IPS DF 6.9 (cell line): ENCODE data around the gene SNX18.

ENCODE experiments used
- DNase-seq: peaks from one replicate; pipeline ENCODE4 v3.0.0-alpha.2; 2013; ENCODE audit warnings: low read depth, low spot score
- H3K27ac ChIP-seq: one replicate; pipeline ENCODE4 v1.5.1; 2013; ENCODE audit warnings: low read length, control low read depth
- H3K27me3 ChIP-seq: 2 replicates; pipeline ENCODE4 v1.6.1; 2013; ENCODE audit warnings: mild to moderate bottlenecking, low read length; ENCODE audit not compliant: control insufficient read depth, insufficient read depth
- H3K36me3 ChIP-seq: 2 replicates; pipeline ENCODE4 v1.6.1; 2013; ENCODE audit warnings: low read length; ENCODE audit not compliant: control insufficient read depth, insufficient read depth
- H3K4me1 ChIP-seq: 2 replicates; pipeline ENCODE4 v1.6.1; 2013; ENCODE audit warnings: low read length; ENCODE audit not compliant: control insufficient read depth, insufficient read depth
- H3K4me3 ChIP-seq: 2 replicates; pipeline ENCODE4 v1.5.1; 2013; ENCODE audit warnings: mild to moderate bottlenecking, low read length
- H3K9me3 ChIP-seq: 2 replicates; pipeline ENCODE4 v1.6.1; 2013; ENCODE audit warnings: low read length, inconsistent platforms; ENCODE audit not compliant: control insufficient read depth, insufficient read depth
- WGBS: extraction: QIAGEN DNeasy Blood & Tissue Kit; methylation state at CpG from one replicate; pipeline ENCODE4 v1.1.7; 2013; ENCODE audit warnings: mixed read lengths, missing lambda C conversion rate; ENCODE audit not compliant: insufficient read length, insufficient coverage; 5-methylcytosine and 5-hydroxymethylcytosine counted together

Gene SNX18

DNA sequence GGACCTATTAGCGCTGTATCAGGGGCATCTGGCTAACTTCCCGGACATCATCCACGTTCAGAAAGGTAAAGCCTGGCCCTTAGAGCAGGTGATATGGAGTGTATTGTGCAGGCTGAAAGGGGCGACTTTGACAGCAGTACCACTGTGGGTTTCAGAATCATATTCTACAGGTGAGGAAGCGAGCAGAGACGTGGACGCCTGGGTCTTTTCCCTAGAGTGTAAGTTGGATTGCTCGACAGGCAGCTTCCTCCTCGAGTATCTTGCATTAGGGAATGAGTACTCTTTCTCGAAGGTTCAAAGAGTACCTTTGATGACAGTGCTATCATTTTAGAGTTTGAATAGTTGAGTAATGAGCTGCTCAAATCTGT lies 1.9 kb downstream of the SNX18 start:
- H3K36me3 ChIP-seq = no peaks in the 10 kb centered on the region

DNA sequence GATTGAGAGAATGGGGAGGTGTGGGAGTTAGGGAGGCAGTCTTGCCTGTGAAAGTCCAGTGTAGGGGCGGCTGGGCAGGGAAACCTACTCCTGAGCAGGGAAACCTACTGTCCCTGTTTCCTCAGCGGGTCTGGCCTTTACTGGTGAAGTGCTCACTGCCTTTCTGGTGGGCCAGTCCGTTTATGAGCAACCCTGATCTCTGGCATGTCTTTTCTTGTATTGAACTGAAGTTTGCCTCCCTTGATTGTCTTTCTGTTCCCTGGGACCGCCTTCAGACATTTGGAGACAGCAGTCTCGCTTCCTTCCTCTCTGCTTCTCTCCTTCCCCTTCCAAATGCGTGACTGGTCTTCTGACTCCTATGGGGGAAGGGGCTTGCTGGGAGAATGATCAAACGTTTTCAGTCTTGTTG lies 2.9 kb downstream of the SNX18 start:
- Histone ChIP-seq H3K9me3 (no peaks in the 10 kb centered on the region), H3K4me3 (0 out of 2 replicates have a peak overlapping the region, but pooled peaks have one; percentile 10), H3K4me1 (peaks cover 8% of the 10 kb centered on the region), H3K27me3 (no peaks in the 10 kb centered on the region; the same call in 1 of the 2 replicates), H3K27ac (no peak overlapping the region), H3K36me3 (no peaks in the 10 kb centered on the region)
- DNase-seq = no peak
- WGBS = no CpG with 5 or more reads among the region's 7 CpGs

More for the DNA sequence above, 1.9 kb downstream of the SNX18 start:
- DNase-seq = no peak
- Histone ChIP-seq H3K4me1 (peaks cover 8% of the 10 kb centered on the region), H3K27me3 (no peaks in the 10 kb centered on the region; the same call in 1 of the 2 replicates), H3K4me3 (no peak overlapping the region), H3K27ac (no peak overlapping the region), H3K9me3 (no peaks in the 10 kb centered on the region)
- no CpG with 5 or more reads among the region's 10 CpGs for WGBS

DNA sequence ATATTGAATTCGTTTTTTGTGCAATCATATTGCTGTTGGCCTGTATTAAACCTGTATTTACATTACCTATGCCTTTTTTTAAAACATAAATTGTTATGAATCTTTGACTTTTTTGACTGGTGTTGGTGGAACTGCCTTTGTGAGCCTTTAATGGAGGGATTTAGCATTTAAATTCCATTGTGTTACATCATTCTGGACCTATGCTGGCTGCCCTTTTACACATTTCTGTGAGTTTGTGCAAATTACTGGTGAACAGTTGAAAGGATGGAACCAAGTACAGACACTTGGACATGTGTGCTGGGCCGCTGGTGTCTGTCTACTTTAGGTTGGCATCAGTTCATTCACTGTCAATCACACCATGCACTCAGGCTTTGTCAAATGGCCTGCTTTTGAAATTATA lies 3.4 kb downstream of the SNX18 start:
- no peaks in the 10 kb centered on the region for H3K9me3 ChIP-seq
- H3K4me3 ChIP-seq = no peak overlapping the region
- H3K27me3 ChIP-seq = no peaks in the 10 kb centered on the region; the same call in 1 of the 2 replicates
- H3K27ac ChIP-seq = no peak overlapping the region
- H3K36me3 ChIP-seq = no peaks in the 10 kb centered on the region
- no peak for DNase-seq
- WGBS = no CpG with 5 or more reads among the region's 2 CpGs
- peaks cover 8% of the 10 kb centered on the region for H3K4me1 ChIP-seq

DNA sequence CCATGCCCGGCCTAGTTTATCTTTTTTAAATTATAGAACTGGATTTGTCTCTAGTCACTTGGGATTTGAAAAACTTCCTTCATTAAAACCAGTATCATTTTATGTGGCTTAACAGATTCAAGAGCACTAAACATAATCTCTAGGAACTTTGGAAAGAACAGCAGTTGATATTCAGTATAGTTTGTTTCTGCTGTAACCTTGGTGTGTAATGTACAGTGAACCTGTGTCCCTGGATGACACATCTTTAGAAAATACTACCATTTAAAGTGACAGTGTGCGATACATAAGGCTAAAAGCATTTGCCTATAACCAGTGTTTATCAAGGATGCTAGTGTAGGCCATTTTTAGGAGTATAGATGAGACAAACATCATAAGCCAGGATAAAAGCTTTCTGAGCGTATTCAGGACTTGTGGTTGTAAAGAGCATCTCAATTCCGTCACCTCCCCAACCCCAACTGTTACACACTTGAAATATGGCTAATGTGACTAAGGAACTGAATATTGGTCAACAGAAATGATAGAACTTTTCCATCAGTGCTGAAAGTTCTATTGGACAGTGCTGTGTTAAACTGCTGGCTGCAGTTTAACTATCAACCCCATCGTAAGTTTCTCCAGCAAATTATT lies 4.4 kb downstream of the SNX18 start:
- H3K27ac ChIP-seq = no peak overlapping the region
- no peak overlapping the region for H3K4me3 ChIP-seq
- no CpG with 5 or more reads among the region's 5 CpGs for WGBS
- H3K27me3 ChIP-seq = no peaks in the 10 kb centered on the region; the same call in 1 of the 2 replicates
- H3K4me1 ChIP-seq = peaks cover 8% of the 10 kb centered on the region
- DNase-seq = no peak
- H3K9me3 ChIP-seq = no peaks in the 10 kb centered on the region
- H3K36me3 ChIP-seq = no peaks in the 10 kb centered on the region

DNA sequence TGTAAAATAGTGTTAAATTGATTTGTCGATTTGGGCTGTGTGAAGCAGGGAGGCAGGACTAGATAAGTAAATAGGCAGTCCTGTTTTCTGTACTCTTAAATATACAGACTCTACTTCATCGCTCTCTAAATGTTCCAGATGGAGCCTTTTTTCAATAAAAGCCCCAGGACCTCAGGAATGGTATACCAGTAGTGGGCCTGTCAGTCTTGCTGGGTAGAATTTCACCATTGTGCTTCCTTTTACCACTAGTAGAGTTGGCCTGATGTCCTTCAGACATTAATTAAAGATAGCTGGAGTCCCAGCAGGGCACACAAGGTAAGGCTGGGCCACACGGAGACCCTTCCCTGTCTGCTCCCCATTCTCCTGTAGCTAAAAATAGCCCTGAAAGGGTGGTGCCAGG lies 6.0 kb downstream of the SNX18 start:
- DNase-seq = no peak
- 100% methylated on average over 1 of the region's 3 CpGs for WGBS
- H3K4me1 ChIP-seq = peaks cover 5% of the 10 kb centered on the region
- H3K27me3 ChIP-seq = no peaks in the 10 kb centered on the region; the same call in 1 of the 2 replicates
- H3K9me3 ChIP-seq = no peaks in the 10 kb centered on the region
- H3K36me3 ChIP-seq = no peaks in the 10 kb centered on the region
- no peak overlapping the region for H3K27ac ChIP-seq
- no peak overlapping the region for H3K4me3 ChIP-seq

DNA sequence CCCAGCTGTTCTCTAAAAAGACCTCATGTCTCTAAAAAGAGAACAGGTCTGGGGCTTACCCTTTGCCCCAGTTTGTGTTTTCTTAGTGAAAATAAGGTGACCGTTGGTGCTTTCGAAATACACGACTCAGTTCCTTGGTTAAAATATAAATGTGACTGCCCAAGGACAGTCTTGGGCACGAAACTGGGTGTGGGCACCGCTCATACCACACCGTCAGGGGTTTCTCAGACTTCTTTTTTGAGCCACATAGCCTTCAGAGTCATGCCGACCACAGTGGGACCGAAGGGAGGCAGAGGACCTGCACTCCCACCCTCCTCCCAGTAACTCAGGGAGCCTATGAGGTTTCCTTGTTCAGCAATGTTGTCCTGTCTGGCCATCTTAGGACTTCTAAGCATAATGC lies 6.5 kb downstream of the SNX18 start:
- no peak overlapping the region for H3K4me3 ChIP-seq

DNA sequence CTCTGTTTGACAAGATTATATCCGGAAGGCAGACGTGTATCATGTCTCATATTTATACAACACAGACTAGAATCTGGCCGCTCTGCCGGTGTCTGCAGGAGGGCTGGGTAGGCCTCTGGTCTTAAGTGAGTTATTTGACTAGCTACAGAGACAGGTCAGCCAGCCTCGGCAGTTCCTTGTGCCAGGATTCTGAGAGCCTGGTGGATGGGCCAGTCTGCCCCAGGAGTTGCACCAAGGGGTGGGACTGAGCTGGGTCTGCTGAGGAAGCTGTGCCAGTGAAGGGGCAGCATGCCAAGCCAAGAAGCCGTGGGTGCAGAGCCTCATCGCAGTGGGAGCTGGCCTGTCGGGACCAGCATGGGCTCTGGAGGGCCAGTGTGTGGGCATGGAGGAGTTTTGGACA lies 7.1 kb downstream of the SNX18 start:
- no peak overlapping the region for H3K27ac ChIP-seq
- H3K36me3 ChIP-seq = no peaks in the 10 kb centered on the region
- H3K9me3 ChIP-seq = no peaks in the 10 kb centered on the region
- no peak overlapping the region for H3K4me3 ChIP-seq
- DNase-seq = no peak
- no peaks in the 10 kb centered on the region for H3K27me3 ChIP-seq
- H3K4me1 ChIP-seq = peaks cover 1% of the 10 kb centered on the region; the same call in 1 of the 2 replicates
- WGBS = no CpG with 5 or more reads among the region's 8 CpGs

More for the DNA sequence above, 6.5 kb downstream of the SNX18 start:
- DNase-seq = no peak
- H3K27ac ChIP-seq = no peak overlapping the region
- peaks cover 1% of the 10 kb centered on the region; the same call in 1 of the 2 replicates for H3K4me1 ChIP-seq
- no CpG with 5 or more reads among the region's 8 CpGs for WGBS
- H3K27me3 ChIP-seq = no peaks in the 10 kb centered on the region
- H3K9me3 ChIP-seq = no peaks in the 10 kb centered on the region
- no peaks in the 10 kb centered on the region for H3K36me3 ChIP-seq

DNA sequence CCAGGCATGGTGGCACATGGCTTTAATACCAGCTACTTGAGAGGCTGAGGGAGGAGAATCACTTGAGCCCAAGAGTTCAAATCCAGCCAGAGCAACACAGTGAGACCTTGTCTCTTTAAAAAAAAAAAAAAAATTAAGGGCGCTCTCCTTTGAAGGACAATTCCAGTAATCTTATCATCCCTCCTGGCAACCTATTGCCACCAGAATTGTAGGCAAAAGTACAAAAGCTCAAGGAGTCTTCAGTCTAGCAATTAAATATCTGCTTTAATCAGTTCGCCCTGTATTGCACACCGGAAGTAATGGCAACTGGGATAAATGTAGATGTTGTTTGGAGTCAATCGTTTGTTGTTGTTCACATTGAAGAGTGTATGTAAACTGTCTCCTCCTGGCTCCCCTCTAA lies 7.7 kb downstream of the SNX18 start:
- Histone ChIP-seq H3K4me3 (no peak overlapping the region), H3K9me3 (no peaks in the 10 kb centered on the region), H3K27me3 (no peaks in the 10 kb centered on the region), H3K36me3 (no peaks in the 10 kb centered on the region), H3K4me1 (peaks cover 1% of the 10 kb centered on the region; the same call in 1 of the 2 replicates), H3K27ac (no peak overlapping the region)
- no CpG with 5 or more reads among the region's 4 CpGs for WGBS
- DNase-seq = no peak

DNA sequence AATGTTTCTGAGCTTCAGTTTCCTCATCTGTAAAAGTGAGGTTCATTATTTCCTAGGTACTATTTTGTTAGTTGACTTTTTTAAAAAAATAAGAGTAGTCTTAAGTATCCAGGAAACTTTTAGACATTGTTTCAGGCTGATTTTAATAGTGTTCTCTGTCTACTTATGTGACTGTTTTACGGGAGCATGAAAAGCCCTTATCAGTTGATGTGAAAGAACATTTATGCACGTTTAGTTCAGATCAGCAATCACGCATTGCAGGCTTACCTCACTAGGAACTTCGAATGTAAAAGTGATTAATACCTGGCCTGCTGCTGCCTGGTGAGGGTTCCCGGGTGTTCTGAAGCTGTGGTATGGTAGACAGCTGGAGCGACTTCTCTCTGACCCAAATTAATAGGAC lies 8.1 kb downstream of the SNX18 start:
- Histone ChIP-seq H3K4me1 (no peaks in the 10 kb centered on the region), H3K27ac (no peak overlapping the region), H3K27me3 (no peaks in the 10 kb centered on the region), H3K4me3 (no peak overlapping the region), H3K36me3 (no peaks in the 10 kb centered on the region), H3K9me3 (no peaks in the 10 kb centered on the region)
- no CpG with 5 or more reads among the region's 6 CpGs for WGBS
- DNase-seq = no peak

DNA sequence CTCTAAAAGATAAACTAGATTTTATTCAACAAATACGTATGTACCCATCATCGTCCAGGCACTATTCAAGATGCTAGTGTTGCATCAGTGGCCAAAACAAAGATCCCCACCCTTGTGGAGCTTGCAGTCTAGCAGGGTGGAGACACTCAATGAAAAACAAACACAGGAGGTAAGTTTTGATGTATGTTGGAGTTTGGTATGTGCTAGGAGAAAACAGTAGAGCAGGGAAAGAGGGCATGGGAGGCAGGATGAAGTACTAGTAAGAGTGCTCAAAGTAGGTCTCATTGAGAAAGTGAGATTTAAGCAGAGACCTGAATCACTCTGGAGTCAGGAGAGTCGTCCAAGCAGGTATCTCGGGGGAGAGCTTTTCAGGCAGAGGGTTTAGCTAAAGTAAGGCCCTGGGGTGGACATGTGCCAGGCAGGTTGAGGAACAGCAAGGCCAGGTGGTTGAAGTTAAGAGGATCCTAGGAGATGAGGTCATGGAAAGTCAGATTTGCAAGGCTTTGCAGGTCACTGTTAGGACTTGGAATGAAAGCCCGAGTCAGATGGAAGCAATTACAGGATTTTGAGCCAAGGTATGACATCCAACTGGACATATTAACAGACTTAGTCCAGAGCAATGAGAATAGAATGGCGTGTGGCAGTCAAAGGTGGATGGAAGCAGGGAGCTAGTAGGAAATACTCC lies 9.2 kb downstream of the SNX18 start:
- Histone ChIP-seq H3K36me3 (no peaks in the 10 kb centered on the region), H3K4me3 (no peak overlapping the region)
- no CpG with 5 or more reads among the region's 6 CpGs for WGBS

More for the DNA sequence above, 9.2 kb downstream of the SNX18 start:
- no peaks in the 10 kb centered on the region for H3K4me1 ChIP-seq
- H3K9me3 ChIP-seq = no peaks in the 10 kb centered on the region
- no peak overlapping the region for H3K27ac ChIP-seq
- DNase-seq = no peak
- no peaks in the 10 kb centered on the region for H3K27me3 ChIP-seq
